SU-DHL-6 (cell line): ENCODE data around the gene GLIPR2.
A peak's percentile ranks its signal among the peaks of the same experiment; 100 is the strongest.

Experiments
- H2AFZ ChIP-seq: fragments of 200-600 bp; sonication (generic); 2 replicates; pipeline ENCODE4 v1.6.1; 2014; ENCODE audit warnings: low read depth, mild to moderate bottlenecking, moderate library complexity, mixed read lengths, antibody characterized with exemption, low read length; ENCODE audit not compliant: severe bottlenecking
- H3F3A ChIP-seq: fragments of 200-600 bp; shearing (Covaris generic); 2 replicates; pipeline ENCODE4 v1.6.0; 2016; ENCODE audit warnings: antibody characterized with exemption, mild to moderate bottlenecking; ENCODE audit not compliant: insufficient read depth
- H3K27ac ChIP-seq: fragments of 200-600 bp; sonication (generic); 2 replicates; pipeline ENCODE4 v1.5.1; 2016; ENCODE audit warnings: low read depth, mild to moderate bottlenecking, low read length, moderate library complexity, mixed read lengths
- H3K27me3 ChIP-seq: fragments of 200-600 bp; sonication (generic), shearing (Covaris generic); 2 replicates; pipeline ENCODE4 v1.6.0; 2014; ENCODE audit warnings: mild to moderate bottlenecking, low read length
- H3K36me3 ChIP-seq: fragments of 200-600 bp; sonication (generic); 2 replicates; pipeline ENCODE4 v1.6.1; 2014; ENCODE audit warnings: mild to moderate bottlenecking, low read length, mixed read lengths
- H3K4me2 ChIP-seq: fragments of 300-600, 200-600 bp; shearing (Covaris generic), sonication (generic); 2 replicates; pipeline ENCODE4 v1.6.0; 2014; ENCODE audit warnings: low read length, low read depth, mild to moderate bottlenecking; ENCODE audit not compliant: poor library complexity, severe bottlenecking
- H3K4me3 ChIP-seq: fragments of 200-600 bp; sonication (generic); 2 replicates; pipeline ENCODE4 v1.5.1; 2014; ENCODE audit warnings: antibody characterized with exemption, low read length, mild to moderate bottlenecking, mixed read lengths; ENCODE audit not compliant: insufficient read depth, poor library complexity, severe bottlenecking
- H3K79me2 ChIP-seq: fragments of 200-600 bp; sonication (generic); 2 replicates; pipeline ENCODE4 v1.6.1; 2014; ENCODE audit warnings: mild to moderate bottlenecking, low read length, moderate library complexity; ENCODE audit not compliant: insufficient read depth
- H3K9ac ChIP-seq: fragments of 200-600 bp; sonication (generic); 2 replicates; pipeline ENCODE4 v1.7.0; 2014; ENCODE audit warnings: mild to moderate bottlenecking, low read length
- H3K9me2 ChIP-seq: fragments of 200-600 bp; sonication (generic); replicated peaks from 2 replicates; pipeline ENCODE4 v1.6.1; 2014; ENCODE audit warnings: low read length; ENCODE audit not compliant: insufficient read depth
- H3K9me3 ChIP-seq: fragments of 200-600 bp; sonication (generic); 2 replicates; pipeline ENCODE4 v1.6.1; 2014; ENCODE audit warnings: low read length, mixed read lengths; ENCODE audit not compliant: insufficient read depth
- H4K20me1 ChIP-seq: fragments of 200-600 bp; sonication (generic); 2 replicates; pipeline ENCODE4 v1.6.1; 2014; ENCODE audit warnings: low read depth, mild to moderate bottlenecking, antibody characterized with exemption, low read length, moderate library complexity, mixed read lengths
- CTCF ChIP-seq: fragments of 200-600 bp; sonication (generic); IDR thresholded peaks from one replicate; pipeline ENCODE4 v1.5.1; 2017; ENCODE audit warnings: antibody characterized with exemption, mild to moderate bottlenecking, low read length, moderate library complexity; ENCODE audit not compliant: insufficient read depth, poor library complexity, severe bottlenecking
- EZH2phosphoT487 ChIP-seq: fragments of 200-600 bp; sonication (generic), shearing (Covaris generic); conservative IDR thresholded peaks from 2 replicates; pipeline ENCODE4 v1.6.1; 2018; ENCODE audit warnings: mild to moderate bottlenecking, antibody characterized with exemption, low read length, moderate library complexity, mixed read lengths

Gene GLIPR2

GRCh38 chr9:36136894-36137391 lies 410 bp downstream of the GLIPR2 start:
- peak overlapping the region; percentile 90 for H2AFZ ChIP-seq
- H3K4me2 ChIP-seq: peak overlapping the region; percentile 59
- H3K79me2 ChIP-seq: no peaks in the 10 kb centered on the region
- no peaks in the 10 kb centered on the region for H3K9me2 ChIP-seq
- no peaks in the 10 kb centered on the region for H3K9me3 ChIP-seq
- H3K4me3 ChIP-seq: peak overlapping the region; percentile 61
- H3F3A ChIP-seq: no peaks in the 10 kb centered on the region
- TF ChIP-seq EZH2phosphoT487 (0 out of 2 replicates have a peak, but pooled peaks have one; percentile 68), CTCF (no peak)
- no peak overlapping the region for H3K27ac ChIP-seq
- H3K27me3 ChIP-seq: no peaks in the 10 kb centered on the region
- no peaks in the 10 kb centered on the region for H3K36me3 ChIP-seq
- peak overlapping the region; percentile 64 for H3K9ac ChIP-seq
- H4K20me1 ChIP-seq: no peaks in the 10 kb centered on the region

- no peaks in the 10 kb centered on the region for H3K79me2 ChIP-seq
- no peaks in the 10 kb centered on the region for H3K27me3 ChIP-seq
- H3K9ac ChIP-seq: peak overlapping the region; percentile 64
- no peak overlapping the region for H3K27ac ChIP-seq
- peak overlapping the region; percentile 61 for H3K4me3 ChIP-seq
- no peaks in the 10 kb centered on the region for H3F3A ChIP-seq
- no peak for TF ChIP-seq CTCF
- no peak for TF ChIP-seq EZH2phosphoT487
- H3K4me2 ChIP-seq: peak overlapping the region; percentile 59
- H3K9me2 ChIP-seq: no peaks in the 10 kb centered on the region
- no peaks in the 10 kb centered on the region for H3K9me3 ChIP-seq
- no peaks in the 10 kb centered on the region for H4K20me1 ChIP-seq
- H2AFZ ChIP-seq: peak overlapping the region; percentile 90
- no peaks in the 10 kb centered on the region for H3K36me3 ChIP-seq
Measured at GRCh38 chr9:36137392-36138004, 965 bp downstream of the GLIPR2 start.

- no peaks in the 10 kb centered on the region for H3K27me3 ChIP-seq
- no peaks in the 10 kb centered on the region for H3F3A ChIP-seq
- H3K4me2 ChIP-seq: no peak overlapping the region
- TF ChIP-seq CTCF: no peak
- no peak for TF ChIP-seq EZH2phosphoT487
- H3K9ac ChIP-seq: no peak overlapping the region
- no peaks in the 10 kb centered on the region for H4K20me1 ChIP-seq
- no peaks in the 10 kb centered on the region for H3K36me3 ChIP-seq
- no peaks in the 10 kb centered on the region for H3K9me3 ChIP-seq
- no peak overlapping the region for H3K4me3 ChIP-seq
- H2AFZ ChIP-seq: no peak overlapping the region
- H3K79me2 ChIP-seq: no peaks in the 10 kb centered on the region
- H3K9me2 ChIP-seq: no peaks in the 10 kb centered on the region
- no peak overlapping the region for H3K27ac ChIP-seq
Measured at GRCh38 chr9:36138496-36138895, 2.0 kb downstream of the GLIPR2 start.
